ENCODE measurements around the gene IFITM10.
"Not testable (repeated sequence)": the region's sequence is repeated elsewhere in the genome, so short reads cannot be mapped to it uniquely, and the experiment has no call there.

The IFITM10 gene

DNA sequence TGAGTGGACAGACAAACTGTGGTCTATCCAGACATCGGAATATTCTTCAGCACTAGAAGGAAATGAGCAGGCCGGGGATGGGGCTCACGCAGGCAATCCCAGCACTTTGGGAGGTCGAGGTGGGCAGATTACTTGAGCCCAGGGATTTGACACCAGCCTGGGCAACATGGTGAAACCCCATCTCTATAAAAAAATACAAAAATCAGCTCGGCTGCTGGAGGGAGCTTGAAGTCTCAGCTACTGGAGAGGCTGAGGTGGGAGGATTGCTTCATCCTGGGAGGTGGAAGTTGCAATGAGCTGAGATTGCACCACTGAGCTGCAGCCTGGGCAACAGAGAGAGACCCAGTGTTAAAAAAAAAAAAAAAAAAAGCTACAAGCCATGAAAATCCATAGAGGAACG lies 21.3 kb upstream of the IFITM10 start:
- no peaks in the 10 kb centered on the region for H3K27me3 ChIP-seq (ENCODE audit: insufficient read depth, insufficient read length)
- H3K9me3 ChIP-seq (ENCODE audit: insufficient read depth, low read length) = 0 out of 2 replicates have a peak, but pooled peaks cover 4% of the 10 kb centered on the region
- H3K36me3 ChIP-seq (ENCODE audit: insufficient read depth, insufficient read length, low read length) = no peaks in the 10 kb centered on the region
- TF ChIP-seq YY1 (IDR thresholded peaks at IDR 0.05; ENCODE audit: insufficient read depth, insufficient read length) = no peak
- no peak for TF ChIP-seq SUZ12 (IDR thresholded peaks at IDR 0.05; ENCODE audit: extremely low read depth, insufficient read depth, insufficient read length)
- no peak for TF ChIP-seq ZNF274 (IDR thresholded peaks at IDR 0.05; ENCODE audit: low read depth, low read length)
- peaks cover 9% of the 10 kb centered on the region for H3K4me1 ChIP-seq (ENCODE audit: insufficient read depth, insufficient read length)
- H3K9ac ChIP-seq (ENCODE audit: insufficient read length, low read depth) = no peak overlapping the region
- H3K4me3 ChIP-seq (ENCODE audit: insufficient read length, low read depth) = no peak overlapping the region
- no peak for DNase-seq (ENCODE audit: low read depth, low spot score)

DNA sequence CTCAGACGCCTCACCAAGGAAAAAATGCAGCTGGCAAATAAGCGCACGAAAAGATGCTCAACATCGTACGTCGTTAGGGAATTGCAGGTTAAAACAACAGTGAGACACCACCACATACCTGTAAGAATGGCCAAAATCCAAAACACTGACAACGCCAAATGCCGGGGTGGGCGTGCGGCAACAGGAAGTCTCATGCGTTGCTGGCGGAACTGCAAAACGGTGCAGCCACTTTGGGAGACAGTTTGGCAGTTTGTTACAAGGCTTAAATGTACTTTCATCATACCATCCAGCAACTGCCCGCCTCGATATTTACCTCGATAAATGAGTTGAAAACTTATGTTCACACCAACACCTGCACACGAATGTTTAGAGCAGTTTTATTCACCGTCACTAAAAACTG lies 20.9 kb upstream of the IFITM10 start:
- H3K9me3 ChIP-seq (ENCODE audit: insufficient read depth, low read length) = 0 out of 2 replicates have a peak, but pooled peaks cover 4% of the 10 kb centered on the region
- H3K36me3 ChIP-seq (ENCODE audit: insufficient read depth, insufficient read length, low read length) = no peaks in the 10 kb centered on the region
- H3K4me3 ChIP-seq (ENCODE audit: insufficient read length, low read depth) = no peak overlapping the region
- no peak for DNase-seq (ENCODE audit: low read depth, low spot score)
- H3K27me3 ChIP-seq (ENCODE audit: insufficient read depth, insufficient read length) = no peaks in the 10 kb centered on the region
- H3K9ac ChIP-seq (ENCODE audit: insufficient read length, low read depth) = no peak overlapping the region
- TF ChIP-seq ZNF274 (IDR thresholded peaks at IDR 0.05; ENCODE audit: low read depth, low read length) = no peak
- no peak for TF ChIP-seq SUZ12 (IDR thresholded peaks at IDR 0.05; ENCODE audit: extremely low read depth, insufficient read depth, insufficient read length)
- no peak for TF ChIP-seq YY1 (IDR thresholded peaks at IDR 0.05; ENCODE audit: insufficient read depth, insufficient read length)
- peaks cover 9% of the 10 kb centered on the region for H3K4me1 ChIP-seq (ENCODE audit: insufficient read depth, insufficient read length)

DNA sequence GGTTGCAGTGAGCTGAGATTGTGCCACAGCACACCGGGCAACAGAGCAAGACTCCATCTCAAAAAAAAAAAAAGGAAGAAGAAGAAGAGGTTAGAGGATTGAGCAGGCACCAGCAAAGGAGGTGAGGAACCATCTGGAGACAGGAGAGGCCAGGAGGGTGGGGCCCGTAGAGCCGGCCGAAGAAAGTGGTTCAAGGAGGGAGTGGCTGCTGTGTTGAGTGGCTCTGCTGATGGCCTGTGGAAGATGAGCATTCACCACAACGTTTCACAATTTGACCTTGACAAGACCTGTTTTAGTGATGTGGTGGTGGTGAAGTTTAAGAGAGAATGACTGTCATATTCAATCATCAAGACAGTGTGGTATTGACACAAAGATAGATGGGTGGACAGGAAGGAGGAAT lies 20.1 kb upstream of the IFITM10 start:
- H3K9me3 ChIP-seq (ENCODE audit: insufficient read depth, low read length) = 0 out of 2 replicates have a peak, but pooled peaks cover 4% of the 10 kb centered on the region
- H3K4me1 ChIP-seq (ENCODE audit: insufficient read depth, insufficient read length) = peaks cover 9% of the 10 kb centered on the region
- no peak overlapping the region for H3K4me3 ChIP-seq (ENCODE audit: insufficient read length, low read depth)
- no peak for DNase-seq (ENCODE audit: low read depth, low spot score)
- no peak for TF ChIP-seq SUZ12 (IDR thresholded peaks at IDR 0.05; ENCODE audit: extremely low read depth, insufficient read depth, insufficient read length)
- no peak for TF ChIP-seq YY1 (IDR thresholded peaks at IDR 0.05; ENCODE audit: insufficient read depth, insufficient read length)
- no peak for TF ChIP-seq ZNF274 (IDR thresholded peaks at IDR 0.05; ENCODE audit: low read depth, low read length)
- no peak overlapping the region for H3K9ac ChIP-seq (ENCODE audit: insufficient read length, low read depth)
- H3K36me3 ChIP-seq (ENCODE audit: insufficient read depth, insufficient read length, low read length) = no peaks in the 10 kb centered on the region
- H3K27me3 ChIP-seq (ENCODE audit: insufficient read depth, insufficient read length) = no peaks in the 10 kb centered on the region

DNA sequence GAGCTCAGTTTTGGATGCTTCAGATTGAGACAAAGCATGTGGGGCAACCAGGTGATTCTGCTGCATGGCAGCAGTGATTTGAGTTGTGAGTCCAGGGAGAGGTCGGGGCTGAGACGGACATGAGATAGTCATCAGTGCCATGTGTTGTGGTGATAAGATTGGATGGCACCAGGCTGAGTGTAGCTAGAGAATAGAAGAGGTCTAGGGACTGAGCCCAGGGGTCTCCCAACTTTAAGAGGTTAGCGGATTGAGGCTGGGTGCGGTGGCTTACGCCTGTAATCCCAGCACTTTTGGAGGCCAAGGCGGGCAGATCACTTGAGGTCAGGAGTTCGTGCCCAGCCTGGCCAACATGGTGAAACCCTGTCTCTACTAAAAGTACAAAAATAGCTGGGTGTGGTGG lies 19.7 kb upstream of the IFITM10 start:
- 0 out of 2 replicates have a peak, but pooled peaks cover 4% of the 10 kb centered on the region for H3K9me3 ChIP-seq (ENCODE audit: insufficient read depth, low read length)
- no peak for DNase-seq (ENCODE audit: low read depth, low spot score)
- H3K4me1 ChIP-seq (ENCODE audit: insufficient read depth, insufficient read length) = peaks cover 9% of the 10 kb centered on the region
- H3K27me3 ChIP-seq (ENCODE audit: insufficient read depth, insufficient read length) = no peaks in the 10 kb centered on the region
- TF ChIP-seq YY1 (IDR thresholded peaks at IDR 0.05; ENCODE audit: insufficient read depth, insufficient read length) = no peak
- no peak for TF ChIP-seq SUZ12 (IDR thresholded peaks at IDR 0.05; ENCODE audit: extremely low read depth, insufficient read depth, insufficient read length)
- no peak for TF ChIP-seq ZNF274 (IDR thresholded peaks at IDR 0.05; ENCODE audit: low read depth, low read length)
- no peak overlapping the region for H3K4me3 ChIP-seq (ENCODE audit: insufficient read length, low read depth)
- no peaks in the 10 kb centered on the region for H3K36me3 ChIP-seq (ENCODE audit: insufficient read depth, insufficient read length, low read length)
- H3K9ac ChIP-seq (ENCODE audit: insufficient read length, low read depth) = no peak overlapping the region

DNA sequence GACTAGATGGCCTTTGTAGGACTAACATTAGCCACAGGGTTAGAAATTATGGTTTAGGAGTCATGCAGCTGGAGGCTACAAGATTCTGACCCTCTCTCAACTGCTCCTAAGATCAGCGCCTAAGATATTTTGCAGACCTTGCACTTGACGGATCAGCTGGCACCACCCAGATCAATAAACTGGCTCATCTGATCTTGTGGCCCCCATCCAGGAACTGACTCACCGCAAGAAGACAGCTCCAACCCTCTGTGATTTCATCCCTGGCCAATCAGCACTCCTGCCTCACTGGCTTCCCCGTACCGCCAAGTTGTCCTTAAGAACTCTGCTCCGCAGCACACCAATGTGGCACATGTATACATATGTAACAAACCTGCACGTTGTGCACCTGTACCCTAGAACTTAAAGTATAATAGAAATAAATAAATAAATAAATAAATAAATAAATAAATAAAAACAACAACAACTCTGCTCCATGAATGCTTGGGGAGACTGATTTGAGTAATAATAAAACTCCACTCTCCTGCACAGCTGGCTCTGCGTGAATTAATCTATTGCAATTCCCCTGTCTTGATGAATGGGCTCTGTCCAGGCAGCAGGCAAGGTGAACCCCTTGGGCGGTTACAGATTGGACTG lies 19.0 kb upstream of the IFITM10 start:
- not testable (repeated sequence) for H3K9ac ChIP-seq (ENCODE audit: insufficient read length, low read depth); H3K9me3 ChIP-seq (ENCODE audit: insufficient read depth, low read length); H3K4me1 ChIP-seq (ENCODE audit: insufficient read depth, insufficient read length); H3K36me3 ChIP-seq (ENCODE audit: insufficient read depth, insufficient read length, low read length); DNase-seq (ENCODE audit: low read depth, low spot score); H3K27me3 ChIP-seq (ENCODE audit: insufficient read depth, insufficient read length); H3K4me3 ChIP-seq (ENCODE audit: insufficient read length, low read depth)

DNA sequence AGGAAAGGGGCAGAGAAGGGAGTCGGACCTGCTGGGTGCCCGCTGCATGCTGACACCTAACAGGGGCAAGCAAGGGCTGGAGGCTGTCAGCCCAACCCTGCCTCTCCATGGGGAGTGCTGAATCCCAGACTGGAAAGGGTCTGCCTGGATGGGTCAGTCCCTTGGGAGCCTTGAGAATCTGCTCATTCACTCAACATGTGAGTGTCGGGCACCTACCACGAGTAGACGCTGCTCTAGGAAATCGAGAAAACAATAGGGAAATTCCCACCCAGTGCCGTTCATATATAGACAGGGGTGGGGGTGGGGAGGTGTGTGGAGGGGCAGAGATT lies 17.7 kb upstream of the IFITM10 start:
- no peaks in the 10 kb centered on the region for H3K36me3 ChIP-seq (ENCODE audit: insufficient read depth, insufficient read length, low read length)
- no peak for TF ChIP-seq ZNF274 (IDR thresholded peaks at IDR 0.05; ENCODE audit: low read depth, low read length)
- no peak for TF ChIP-seq YY1 (IDR thresholded peaks at IDR 0.05; ENCODE audit: insufficient read depth, insufficient read length)
- no peak for TF ChIP-seq SUZ12 (IDR thresholded peaks at IDR 0.05; ENCODE audit: extremely low read depth, insufficient read depth, insufficient read length)
- H3K9ac ChIP-seq (ENCODE audit: insufficient read length, low read depth) = no peak overlapping the region

DNA sequence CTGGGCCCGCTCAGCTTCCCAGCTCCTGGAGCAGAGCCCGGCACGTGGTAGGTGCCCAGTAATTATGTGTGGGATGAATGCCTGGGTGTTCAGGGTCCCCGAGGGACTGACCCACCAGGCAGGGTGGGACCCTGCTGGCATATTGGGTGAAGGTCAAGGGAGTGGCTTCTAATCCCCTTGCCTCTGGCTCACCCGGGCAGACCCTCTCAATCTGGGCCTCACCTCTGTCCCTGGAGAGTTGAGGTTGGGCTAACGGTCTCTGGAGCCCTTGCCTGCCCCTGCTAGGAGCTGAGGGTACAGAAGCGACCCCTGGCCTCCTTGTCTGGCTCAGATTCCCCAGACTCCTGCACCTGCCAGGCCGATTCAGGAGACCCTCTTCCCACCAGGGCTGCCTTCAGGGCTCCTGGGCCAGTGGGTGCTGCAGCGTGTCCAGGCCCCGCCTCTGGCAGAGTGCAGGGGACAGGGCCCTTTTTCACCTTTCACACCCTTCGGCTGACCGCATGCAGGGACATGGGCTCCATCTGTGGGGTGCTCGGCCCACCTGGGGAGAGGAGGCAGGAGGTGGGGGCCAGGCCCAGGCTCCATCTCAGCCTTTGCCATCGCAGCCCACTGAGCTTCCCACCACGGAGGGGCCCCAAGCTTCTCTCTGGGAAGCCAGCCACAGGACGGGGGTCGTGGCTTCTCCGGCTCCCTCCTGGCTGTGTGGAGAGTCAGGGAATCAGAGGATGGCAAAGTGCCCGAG lies 17.2 kb upstream of the IFITM10 start:
- no peak for TF ChIP-seq SUZ12 (IDR thresholded peaks at IDR 0.05; ENCODE audit: extremely low read depth, insufficient read depth, insufficient read length)
- TF ChIP-seq YY1 (IDR thresholded peaks at IDR 0.05; ENCODE audit: insufficient read depth, insufficient read length) = no peak
- TF ChIP-seq ZNF274 (IDR thresholded peaks at IDR 0.05; ENCODE audit: low read depth, low read length) = no peak
- peak overlapping the region; percentile 44 for H3K9ac ChIP-seq (ENCODE audit: insufficient read length, low read depth)

More for the DNA sequence above, 17.7 kb upstream of the IFITM10 start:
- Histone ChIP-seq H3K4me3 (ENCODE audit: insufficient read length, low read depth) (no peak overlapping the region), H3K4me1 (ENCODE audit: insufficient read depth, insufficient read length) (peaks cover 4% of the 10 kb centered on the region), H3K27me3 (ENCODE audit: insufficient read depth, insufficient read length) (peaks cover 2% of the 10 kb centered on the region), H3K9me3 (ENCODE audit: insufficient read depth, low read length) (0 out of 2 replicates have a peak, but pooled peaks cover 4% of the 10 kb centered on the region)
- DNase-seq (ENCODE audit: low read depth, low spot score) = no peak

More for the DNA sequence above, 17.2 kb upstream of the IFITM10 start:
- peaks cover under 1% of the 10 kb centered on the region for H3K36me3 ChIP-seq (ENCODE audit: insufficient read depth, insufficient read length, low read length)
- no peak overlapping the region for H3K4me3 ChIP-seq (ENCODE audit: insufficient read length, low read depth)
- H3K4me1 ChIP-seq (ENCODE audit: insufficient read depth, insufficient read length) = peaks cover 4% of the 10 kb centered on the region
- H3K9me3 ChIP-seq (ENCODE audit: insufficient read depth, low read length) = 0 out of 2 replicates have a peak, but pooled peaks cover 4% of the 10 kb centered on the region
- DNase-seq (ENCODE audit: low read depth, low spot score) = no peak
- H3K27me3 ChIP-seq (ENCODE audit: insufficient read depth, insufficient read length) = peaks cover 2% of the 10 kb centered on the region
